Activated CD4-positive, CD25-positive, alpha-beta regulatory T cell treated with anti-CD3 and anti-CD28 coated beads, Interleukin-2, amount 50 U/mL, for 24 hours (primary cell): Measurements from ENCODE around the gene PLAAT2.
"Not testable (repeated sequence)": the region's sequence is repeated elsewhere in the genome, so short reads cannot be mapped to it uniquely, and the experiment has no call there.

ENCODE experiments used
- ATAC-seq, 2 donors: fragments of 150-1000 bp; cut with Tn5 transposase; one replicate each; pipeline ENCODE4 v1.10.0; 2021; ENCODE audit warnings: mild to moderate bottlenecking in 1 of 2, moderate library complexity in 1 of 2

The PLAAT2 gene

GRCh38 chr11:63574856-63575602 lies 11.8 kb upstream of the PLAAT2 start:
- no peak for ATAC-seq

- peak in 1 of 2 donors; percentile 48 for ATAC-seq
These were observed 11.0 kb upstream of the PLAAT2 start for GRCh38 chr11:63573881-63574855.

- no peak for ATAC-seq
These were observed 9.0 kb upstream of the PLAAT2 start for GRCh38 chr11:63572026-63572688.

GRCh38 chr11:63569570-63569969 lies 6.4 kb upstream of the PLAAT2 start:
- no peak for ATAC-seq

GRCh38 chr11:63567044-63567840 lies 4.1 kb upstream of the PLAAT2 start:
- ATAC-seq = peak; percentile 88 to 89

- no peak for ATAC-seq
These were observed 1.7 kb upstream of the PLAAT2 start for GRCh38 chr11:63564784-63565350.

- ATAC-seq = peak; percentile 34 to 41
These were observed 1.0 kb upstream of the PLAAT2 start for GRCh38 chr11:63564056-63564774.

GRCh38 chr11:63560506-63561180 lies 2.5 kb downstream of the PLAAT2 start:
- no peak for ATAC-seq

GRCh38 chr11:63558459-63559157 lies 4.6 kb downstream of the PLAAT2 start:
- no peak for ATAC-seq

GRCh38 chr11:63557570-63557969 lies 5.6 kb downstream of the PLAAT2 start:
- no peak for ATAC-seq

- no peak for ATAC-seq
These were observed 6.7 kb downstream of the PLAAT2 start for GRCh38 chr11:63556404-63557013.

GRCh38 chr11:63554877-63555223 lies 8.3 kb downstream of the PLAAT2 start:
- no peak for ATAC-seq

GRCh38 chr11:63553759-63554158 lies 9.4 kb downstream of the PLAAT2 start:
- ATAC-seq = peak; percentile 96

- ATAC-seq = no peak
These were observed 10.3 kb downstream of the PLAAT2 start for GRCh38 chr11:63552921-63553320.

GRCh38 chr11:63551889-63552266 lies 11.3 kb downstream of the PLAAT2 start:
- ATAC-seq = no peak

- ATAC-seq = no peak
These were observed 11.9 kb downstream of the PLAAT2 start for GRCh38 chr11:63551091-63551888.

GRCh38 chr11:63550156-63550700 lies 13.0 kb downstream of the PLAAT2 start:
- ATAC-seq = not testable (repeated sequence)

GRCh38 chr11:63549411-63549810 lies 13.8 kb downstream of the PLAAT2 start:
- no peak for ATAC-seq
